Fibroblast of peridontal ligament (primary cell): Measurements from ENCODE around the gene SHMT1.

Source experiments
- DNase-seq: peaks from one replicate; pipeline ENCODE4 v3.0.0-alpha.2; 2010; ENCODE audit errors: extremely low read depth

SHMT1 gene

GRCh38 chr17:18281788-18282187 lies 81.6 kb downstream of the SHMT1 start:
- no peak for DNase-seq

- peak; percentile 15 for DNase-seq
Measured at GRCh38 chr17:18280766-18281371, 82.5 kb downstream of the SHMT1 start.

- DNase-seq = no peak
Measured at GRCh38 chr17:18280249-18280648, 83.1 kb downstream of the SHMT1 start.

GRCh38 chr17:18278867-18279266 lies 84.5 kb downstream of the SHMT1 start:
- DNase-seq = peak; percentile 19
